Measurements from ENCODE around the gene PTPN4.

The PTPN4 gene

GRCh38 chr2:119741868-119742267 lies 17.9 kb upstream of the PTPN4 start:
- Histone ChIP-seq H3K27ac (ENCODE audit: low read length) (no peak overlapping the region), H3K9ac (ENCODE audit: low read length) (no peak overlapping the region), H3K36me3 (replicated peaks; ENCODE audit: insufficient read depth, low read length) (no peaks in the 10 kb centered on the region), H3K4me2 (ENCODE audit: low read depth, low read length) (no peak overlapping the region), H3K79me2 (ENCODE audit: low read length) (no peaks in the 10 kb centered on the region), H3K9me3 (replicated peaks; ENCODE audit: insufficient read depth, low read length) (no peaks in the 10 kb centered on the region), H2AFZ (ENCODE audit: low read length) (no peak overlapping the region), H4K20me1 (ENCODE audit: insufficient read depth, low read length) (no peaks in the 10 kb centered on the region), H3K4me1 (ENCODE audit: low read length) (no peaks in the 10 kb centered on the region), H3K27me3 (replicated peaks; ENCODE audit: insufficient read depth, low read length) (no peaks in the 10 kb centered on the region), H3K4me3 (ENCODE audit: low read length) (no peak overlapping the region), H3K9me2 (replicated peaks; ENCODE audit: insufficient read depth, low read length) (no peaks in the 10 kb centered on the region), H3F3A (ENCODE audit: insufficient read depth, low read length) (no peaks in the 10 kb centered on the region)
- TF ChIP-seq EZH2 (optimal IDR thresholded peaks at IDR 0.05; ENCODE audit: low read depth, low read length), result no peak
- no peak for TF ChIP-seq EZH2phosphoT487 (IDR thresholded peaks at IDR 0.05; ENCODE audit: low read length)
- no peak for TF ChIP-seq CTCF (IDR thresholded peaks at IDR 0.05; ENCODE audit: low read length)
- DNase-seq, result no peak

GRCh38 chr2:119744335-119744939 lies 15.3 kb upstream of the PTPN4 start:
- TF ChIP-seq EZH2 (optimal IDR thresholded peaks at IDR 0.05; ENCODE audit: low read depth, low read length) (no peak), EZH2phosphoT487 (IDR thresholded peaks at IDR 0.05; ENCODE audit: low read length) (no peak), CTCF (IDR thresholded peaks at IDR 0.05; ENCODE audit: low read length) (no peak)
- Histone ChIP-seq H2AFZ (ENCODE audit: low read length) (no peak overlapping the region), H3K4me1 (ENCODE audit: low read length) (no peaks in the 10 kb centered on the region), H3K27me3 (replicated peaks; ENCODE audit: insufficient read depth, low read length) (no peaks in the 10 kb centered on the region), H4K20me1 (ENCODE audit: insufficient read depth, low read length) (no peaks in the 10 kb centered on the region), H3F3A (ENCODE audit: insufficient read depth, low read length) (no peaks in the 10 kb centered on the region), H3K27ac (ENCODE audit: low read length) (no peak overlapping the region), H3K9me2 (replicated peaks; ENCODE audit: insufficient read depth, low read length) (no peaks in the 10 kb centered on the region), H3K36me3 (replicated peaks; ENCODE audit: insufficient read depth, low read length) (no peaks in the 10 kb centered on the region), H3K79me2 (ENCODE audit: low read length) (no peaks in the 10 kb centered on the region), H3K4me2 (ENCODE audit: low read depth, low read length) (no peak overlapping the region), H3K4me3 (ENCODE audit: low read length) (no peak overlapping the region), H3K9me3 (replicated peaks; ENCODE audit: insufficient read depth, low read length) (no peaks in the 10 kb centered on the region), H3K9ac (ENCODE audit: low read length) (no peak overlapping the region)
- DNase-seq, result no peak

- Histone ChIP-seq H3K9ac (ENCODE audit: low read length) (no peak overlapping the region), H3K4me2 (ENCODE audit: low read depth, low read length) (no peak overlapping the region), H3K36me3 (replicated peaks; ENCODE audit: insufficient read depth, low read length) (no peaks in the 10 kb centered on the region), H3K27me3 (replicated peaks; ENCODE audit: insufficient read depth, low read length) (no peaks in the 10 kb centered on the region), H3K4me3 (ENCODE audit: low read length) (no peak overlapping the region), H3K79me2 (ENCODE audit: low read length) (no peaks in the 10 kb centered on the region), H3K9me3 (replicated peaks; ENCODE audit: insufficient read depth, low read length) (no peaks in the 10 kb centered on the region), H4K20me1 (ENCODE audit: insufficient read depth, low read length) (no peaks in the 10 kb centered on the region), H3K9me2 (replicated peaks; ENCODE audit: insufficient read depth, low read length) (no peaks in the 10 kb centered on the region), H3K27ac (ENCODE audit: low read length) (no peak overlapping the region), H3K4me1 (ENCODE audit: low read length) (no peaks in the 10 kb centered on the region), H3F3A (ENCODE audit: insufficient read depth, low read length) (no peaks in the 10 kb centered on the region), H2AFZ (ENCODE audit: low read length) (no peak overlapping the region)
- no peak for DNase-seq
- TF ChIP-seq EZH2 (optimal IDR thresholded peaks at IDR 0.05; ENCODE audit: low read depth, low read length), result no peak
- no peak for TF ChIP-seq CTCF (IDR thresholded peaks at IDR 0.05; ENCODE audit: low read length)
Observed at GRCh38 chr2:119745566-119745965, 14.2 kb upstream of the PTPN4 start.

Measured in MM.1S (cell line).